Progenitor cell of endocrine pancreas (in vitro differentiated cells): ENCODE measurements around the gene LHX8. TPM values are rescaled to one million over a fixed set of nuclear protein-coding genes. Genes with fewer than 3 reads are reported as not detected.

Experiments used
- DNase-seq: peaks from one replicate; pipeline ENCODE4 v3.0.0; 2021; ENCODE audit warnings: low spot score; ENCODE audit not compliant: unreplicated experiment
- H3K27ac Mint-ChIP-seq: 2 replicates; pipeline ENCODE4 v1.8.0; 2021; ENCODE audit warnings: mild to moderate bottlenecking, moderate library complexity, mixed read lengths
- H3K27me3 Mint-ChIP-seq: 2 replicates; pipeline ENCODE4 v1.8.0; 2021; ENCODE audit warnings: mixed read lengths
- H3K36me3 Mint-ChIP-seq: 2 replicates; pipeline ENCODE4 v1.8.0; 2022; ENCODE audit warnings: mixed read lengths; ENCODE audit not compliant: insufficient read depth
- H3K4me1 Mint-ChIP-seq: 2 replicates; pipeline ENCODE4 v1.8.0; 2021; ENCODE audit warnings: low read depth, mixed read lengths
- H3K4me3 Mint-ChIP-seq: 2 replicates; pipeline ENCODE4 v1.8.0; 2021; ENCODE audit warnings: low read depth, mild to moderate bottlenecking, moderate library complexity, mixed read lengths
- H3K9me3 Mint-ChIP-seq: 2 replicates; pipeline ENCODE4 v1.8.0; 2021; ENCODE audit warnings: low read depth, mixed read lengths
- long read RNA-seq: library from polyadenylated mRNA; unstranded; transcript quantifications from one replicate; pipeline ENCODE4 v2.0.0, GENCODE V29; 2020
- total RNA-seq: library from RNA; stranded (reverse); gene quantifications from 2 replicates; pipeline ENCODE4 v1.2.1, GENCODE V29; 2021
- TF ChIP-seq, protein P1 (sequence below): fragments of 200-600 bp; sonication (generic); IDR thresholded peaks from one replicate; pipeline ENCODE4 v1.5.0; 2021; ENCODE audit warnings: antibody characterized with exemption, mild to moderate bottlenecking; ENCODE audit not compliant: unreplicated experiment

The LHX8 gene
- 0.22 TPM in 1 of 2 replicates, not detected in the other for total RNA-seq
- long read RNA-seq: 0 reads

DNA sequence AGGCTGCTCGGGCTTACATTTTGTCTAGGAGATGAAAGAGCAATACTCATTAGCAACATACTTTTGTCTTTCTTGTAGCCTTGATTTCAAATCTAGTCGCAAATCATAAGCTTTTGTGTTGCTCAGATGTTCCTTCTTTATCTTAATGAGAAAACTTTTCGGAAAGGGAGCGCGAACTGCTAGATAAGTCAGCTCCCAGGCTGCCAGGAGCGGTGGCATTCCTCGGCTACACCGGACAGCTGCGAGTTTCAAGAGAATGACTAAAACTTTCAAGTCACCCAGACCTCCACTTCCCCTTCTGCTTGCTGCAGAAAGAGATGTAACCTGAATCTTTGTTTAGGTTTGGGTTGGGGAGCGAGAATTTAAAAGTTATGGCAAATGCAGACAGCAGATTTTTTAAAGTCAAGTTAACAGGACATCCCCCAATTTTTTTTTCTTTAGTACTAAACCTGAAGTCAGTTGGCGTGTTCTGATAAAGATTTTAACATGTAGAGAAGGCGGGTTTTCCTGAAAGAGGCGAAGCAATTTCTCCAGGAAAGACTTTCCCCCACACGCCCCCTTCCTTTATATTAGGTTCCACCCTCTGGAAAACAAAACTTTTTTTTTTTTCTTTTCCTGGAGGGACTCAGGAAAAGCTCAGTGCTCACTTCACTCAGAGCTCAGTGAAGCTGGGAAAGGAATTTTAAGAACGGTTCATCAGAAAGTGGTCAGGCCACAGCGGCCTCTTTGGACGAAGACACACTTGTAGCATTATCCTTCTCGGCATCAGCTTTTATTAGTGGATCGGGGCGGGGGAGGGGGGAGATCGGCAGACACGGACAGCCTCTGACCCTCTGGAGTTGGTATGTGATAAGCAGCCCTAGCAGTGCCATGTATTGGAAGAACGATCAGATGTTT lies at the start of gene LHX8:
Gene LHX8, plus strand, starts transcription at position 639 of the 897 bp plus-strand sequence. CDS start 2,227 bp downstream, outside the sequence.
- peak within 1 kb of the TSS; percentile 71 for H3K27ac Mint-ChIP-seq
- peaks cover 1% of the 10 kb centered on the region for H3K36me3 Mint-ChIP-seq
- peaks cover 19% of the 10 kb centered on the region for H3K4me1 Mint-ChIP-seq
- TF ChIP-seq, protein P1, sequence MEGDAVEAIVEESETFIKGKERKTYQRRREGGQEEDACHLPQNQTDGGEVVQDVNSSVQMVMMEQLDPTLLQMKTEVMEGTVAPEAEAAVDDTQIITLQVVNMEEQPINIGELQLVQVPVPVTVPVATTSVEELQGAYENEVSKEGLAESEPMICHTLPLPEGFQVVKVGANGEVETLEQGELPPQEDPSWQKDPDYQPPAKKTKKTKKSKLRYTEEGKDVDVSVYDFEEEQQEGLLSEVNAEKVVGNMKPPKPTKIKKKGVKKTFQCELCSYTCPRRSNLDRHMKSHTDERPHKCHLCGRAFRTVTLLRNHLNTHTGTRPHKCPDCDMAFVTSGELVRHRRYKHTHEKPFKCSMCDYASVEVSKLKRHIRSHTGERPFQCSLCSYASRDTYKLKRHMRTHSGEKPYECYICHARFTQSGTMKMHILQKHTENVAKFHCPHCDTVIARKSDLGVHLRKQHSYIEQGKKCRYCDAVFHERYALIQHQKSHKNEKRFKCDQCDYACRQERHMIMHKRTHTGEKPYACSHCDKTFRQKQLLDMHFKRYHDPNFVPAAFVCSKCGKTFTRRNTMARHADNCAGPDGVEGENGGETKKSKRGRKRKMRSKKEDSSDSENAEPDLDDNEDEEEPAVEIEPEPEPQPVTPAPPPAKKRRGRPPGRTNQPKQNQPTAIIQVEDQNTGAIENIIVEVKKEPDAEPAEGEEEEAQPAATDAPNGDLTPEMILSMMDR: no peak
- no peak for DNase-seq
- H3K4me3 Mint-ChIP-seq: peak within 1 kb of the TSS; percentile 49
- H3K9me3 Mint-ChIP-seq: no peaks in the 10 kb centered on the region
- peaks cover 96% of the 10 kb centered on the region for H3K27me3 Mint-ChIP-seq

DNA sequence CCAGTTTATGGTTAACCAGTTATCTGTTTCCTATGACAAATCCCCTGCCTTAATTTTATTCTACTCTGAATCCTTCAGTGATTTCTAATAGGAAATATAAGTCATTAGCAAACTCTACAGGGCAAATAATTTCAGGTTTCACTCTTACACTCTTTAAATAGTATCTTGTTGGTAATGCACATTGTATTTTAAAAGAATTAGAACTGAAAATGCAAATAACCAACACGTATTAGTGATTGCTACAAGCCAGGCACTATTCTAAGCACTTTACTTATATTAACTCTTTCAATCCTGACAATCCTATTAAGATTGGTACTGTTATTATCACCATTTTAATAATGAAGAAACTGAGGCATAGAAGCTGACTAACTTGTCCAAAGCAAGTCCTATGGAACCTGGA lies 48.3 kb upstream of the LHX8 start:
- Mint-ChIP-seq H3K27me3 (no peaks in the 10 kb centered on the region), H3K27ac (no peak overlapping the region), H3K9me3 (no peaks in the 10 kb centered on the region), H3K36me3 (no peaks in the 10 kb centered on the region), H3K4me3 (no peak overlapping the region), H3K4me1 (no peaks in the 10 kb centered on the region)
- TF ChIP-seq, protein P1: no peak
- DNase-seq: no peak

DNA sequence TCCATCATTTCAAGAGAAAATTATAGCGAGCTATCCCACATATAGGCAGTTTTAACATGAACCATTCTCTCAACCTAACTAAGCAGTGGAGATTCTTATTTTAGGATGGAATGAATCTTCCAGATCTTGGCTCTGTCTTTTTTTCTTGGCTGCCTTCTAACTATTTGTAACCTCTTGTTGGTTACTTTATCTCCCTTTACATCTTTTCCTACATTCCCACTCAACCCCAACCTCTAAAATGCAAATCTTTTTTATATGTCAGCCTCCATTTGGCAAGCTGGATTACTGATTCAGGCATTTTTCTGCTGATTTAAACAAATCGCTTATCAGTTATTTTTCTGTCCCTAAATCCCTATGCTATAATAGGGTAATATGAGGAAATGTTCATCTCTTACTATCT lies 46.9 kb upstream of the LHX8 start:
- H3K4me3 Mint-ChIP-seq: no peak overlapping the region
- no peak overlapping the region for H3K27ac Mint-ChIP-seq
- TF ChIP-seq, protein P1: no peak
- H3K9me3 Mint-ChIP-seq: peaks cover 3% of the 10 kb centered on the region
- H3K27me3 Mint-ChIP-seq: no peaks in the 10 kb centered on the region
- H3K36me3 Mint-ChIP-seq: no peaks in the 10 kb centered on the region
- H3K4me1 Mint-ChIP-seq: no peaks in the 10 kb centered on the region
- no peak for DNase-seq

DNA sequence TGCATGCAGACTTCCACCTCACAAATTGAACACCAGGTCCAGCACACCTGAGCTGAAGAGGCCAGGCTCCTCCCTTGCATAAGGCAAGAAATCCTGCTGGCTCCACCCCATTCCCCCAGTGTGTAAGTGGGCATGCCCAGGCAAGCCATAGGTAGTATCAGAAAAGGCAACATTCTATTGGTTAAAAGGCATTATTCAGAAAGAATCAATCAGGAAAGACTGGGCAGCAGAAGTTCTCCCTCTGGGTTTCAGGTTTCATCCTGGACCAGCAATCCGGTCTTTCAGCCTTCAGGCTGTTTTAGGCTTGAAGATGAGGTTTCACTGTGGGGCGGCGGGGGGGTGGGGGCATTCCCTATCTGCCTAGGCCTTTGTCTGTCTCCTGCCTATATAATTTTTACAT lies 42.0 kb upstream of the LHX8 start:
- Mint-ChIP-seq H3K36me3 (no peaks in the 10 kb centered on the region), H3K4me1 (no peaks in the 10 kb centered on the region), H3K4me3 (no peak overlapping the region), H3K27me3 (no peaks in the 10 kb centered on the region), H3K27ac (no peak overlapping the region), H3K9me3 (peaks cover 3% of the 10 kb centered on the region)
- no peak for DNase-seq
- TF ChIP-seq, protein P1: no peak

DNA sequence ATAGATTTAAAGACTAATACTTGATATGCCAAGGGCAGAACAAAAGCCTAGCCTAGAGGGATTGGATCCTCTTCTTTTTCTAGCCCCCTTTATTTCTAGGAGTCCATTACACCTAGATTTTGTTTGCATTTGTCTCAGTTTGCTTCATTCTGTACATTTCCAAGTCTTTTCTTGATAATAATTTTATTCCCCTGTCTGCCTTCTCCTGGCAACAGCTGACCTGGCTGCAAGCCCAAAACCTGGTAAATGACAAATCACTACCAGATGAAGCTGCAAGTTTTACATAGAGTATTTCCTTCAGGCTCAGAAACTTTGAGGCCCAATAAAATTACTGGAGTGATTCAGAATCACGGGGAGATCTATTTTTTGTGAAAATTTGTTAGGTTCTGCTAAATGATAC lies 36.5 kb upstream of the LHX8 start:
- Mint-ChIP-seq H3K36me3 (no peaks in the 10 kb centered on the region), H3K9me3 (no peaks in the 10 kb centered on the region), H3K4me1 (peaks cover 2% of the 10 kb centered on the region), H3K27me3 (peaks cover 3% of the 10 kb centered on the region), H3K4me3 (no peak overlapping the region), H3K27ac (no peak overlapping the region)
- no peak for DNase-seq
- TF ChIP-seq, protein P1: no peak
